GM18907 (cell line): ENCODE measurements around the gene CASP9.

ENCODE experiments used
- ATAC-seq: cut with Tn5 transposase; IDR thresholded peaks from one replicate; pipeline ENCODE4 v1.9.1; 2021; ENCODE audit warnings: mild to moderate bottlenecking, moderate library complexity; ENCODE audit not compliant: unreplicated experiment

CASP9 gene

DNA sequence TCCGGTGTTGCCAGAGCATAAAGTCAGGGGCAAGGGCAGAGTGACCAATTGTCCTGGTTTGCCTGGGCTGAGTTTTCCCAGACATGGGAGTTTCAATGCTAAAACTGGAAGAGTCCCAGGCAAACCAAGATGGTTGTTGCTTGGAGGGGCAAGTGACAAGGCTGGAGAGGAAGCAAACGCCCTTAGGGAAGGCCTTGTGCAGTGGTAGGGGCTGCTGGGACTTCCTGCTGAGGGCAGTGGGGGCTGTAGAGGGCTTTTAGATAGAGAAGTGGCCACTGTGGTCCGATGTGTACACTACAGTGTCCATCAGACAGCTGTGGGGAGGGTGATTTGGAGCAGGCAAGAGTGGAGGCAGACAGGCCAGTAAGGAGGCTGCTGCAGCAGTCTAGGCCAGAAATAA, 74.4 kb downstream of the CASP9 start:
- ATAC-seq = no peak

GRCh38 chr1:15448877-15449462, 75.0 kb downstream of the CASP9 start:
- ATAC-seq = no peak

- no peak for ATAC-seq
Observed at GRCh38 chr1:15446212-15446611, 77.8 kb downstream of the CASP9 start.

GRCh38 chr1:15445390-15446122, 78.5 kb downstream of the CASP9 start:
- ATAC-seq = no peak

GRCh38 chr1:15444468-15445389, 79.3 kb downstream of the CASP9 start:
- no peak for ATAC-seq

DNA sequence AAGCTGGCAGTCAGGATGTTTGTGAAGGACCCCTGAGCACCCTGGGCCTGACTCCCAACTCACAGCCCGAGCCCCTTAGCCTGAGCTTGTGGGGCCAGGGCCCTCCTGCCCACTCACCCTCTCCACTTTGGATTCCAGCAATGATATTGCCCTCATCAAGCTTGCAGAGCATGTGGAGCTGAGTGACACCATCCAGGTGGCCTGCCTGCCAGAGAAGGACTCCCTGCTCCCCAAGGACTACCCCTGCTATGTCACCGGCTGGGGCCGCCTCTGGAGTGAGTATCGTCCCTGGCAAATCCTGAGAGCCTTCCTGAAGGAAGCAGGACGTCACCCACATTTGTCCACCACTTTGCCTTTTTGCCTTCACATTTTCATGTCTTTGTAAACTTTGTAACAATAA, 80.7 kb downstream of the CASP9 start:
- ATAC-seq = no peak

GRCh38 chr1:15442759-15443158, 81.3 kb downstream of the CASP9 start:
- ATAC-seq = no peak

DNA sequence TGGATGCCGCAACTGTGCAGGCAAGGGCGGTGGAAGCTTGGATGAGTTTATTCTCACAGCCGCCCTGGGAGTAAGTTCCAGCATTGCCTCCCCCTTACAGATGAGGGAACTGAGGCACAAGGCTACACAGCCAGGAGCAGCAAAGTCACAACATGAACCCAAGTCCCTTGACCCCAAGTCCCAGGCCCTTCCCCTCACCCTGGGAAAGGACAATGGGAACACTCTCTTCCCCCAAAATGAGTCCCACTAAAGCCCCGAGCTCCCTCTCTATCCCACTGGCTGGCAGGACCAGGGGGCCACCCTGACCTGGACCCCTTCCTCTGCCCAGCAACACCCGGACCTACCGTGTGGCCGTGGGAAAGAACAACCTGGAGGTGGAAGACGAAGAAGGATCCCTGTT, 81.9 kb downstream of the CASP9 start:
- ATAC-seq = no peak
